Measurements from ENCODE around the gene SDK2. TPM values are rescaled to one million over a fixed set of nuclear protein-coding genes. Genes with fewer than 3 reads are reported as not detected.

SDK2 gene
- polyA plus RNA-seq, 3 donors, result 0.01 TPM; not detected in 2

DNA sequence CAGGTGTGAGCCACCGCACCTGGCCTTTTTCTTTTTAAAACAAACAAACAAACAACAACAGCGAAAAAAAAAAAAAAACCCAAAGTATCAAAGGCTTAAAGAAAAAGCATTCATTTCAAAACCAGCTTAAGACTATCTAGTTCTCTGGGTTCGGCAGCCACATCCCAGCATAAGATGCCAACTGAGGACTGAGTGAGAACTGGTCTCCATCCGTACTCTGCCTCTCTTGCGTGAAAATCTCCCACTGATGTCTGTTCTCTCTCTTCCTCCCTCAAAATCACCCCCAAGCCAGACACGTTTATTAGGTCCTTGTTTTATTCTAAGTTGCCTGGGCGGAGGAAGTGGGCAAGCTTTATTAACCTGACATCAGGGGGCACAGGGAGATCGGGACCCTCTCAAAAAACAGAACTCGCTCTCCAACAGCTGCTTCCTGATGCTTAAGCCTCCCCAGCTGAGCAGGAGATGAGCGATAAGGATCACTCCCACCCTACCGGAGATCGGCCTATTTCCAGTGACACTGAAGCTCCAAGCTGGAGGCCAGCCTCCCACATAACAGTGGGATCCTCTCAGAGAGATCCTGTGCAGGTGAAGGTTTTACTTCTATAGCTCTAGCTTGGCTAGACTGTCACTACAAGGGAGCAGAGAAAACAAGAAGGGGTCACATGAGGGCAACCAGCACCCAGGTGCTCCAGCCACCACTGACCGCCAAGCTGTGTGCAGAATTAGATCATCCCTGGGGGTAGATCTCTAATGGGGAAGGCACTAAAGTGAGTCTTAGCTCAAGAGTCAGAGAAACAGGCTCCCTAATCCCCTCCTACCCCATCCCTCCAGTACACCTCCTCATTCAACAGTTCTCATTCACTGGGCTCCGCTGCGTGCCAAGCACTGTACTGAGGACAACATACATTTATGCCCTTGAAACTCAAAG is 346.0 kb downstream of the SDK2 start:
- Histone ChIP-seq H3K27ac (ENCODE audit: low read depth in 1 of 2, low read length in 2 of 2) (no peak overlapping the region), H3K4me2 (replicated peaks; ENCODE audit: extremely low read depth, low read length, poor library complexity, severe bottlenecking) (no peak overlapping the region), H3K4me1 (ENCODE audit: control insufficient read depth in 1 of 2, insufficient read depth in 2 of 2, low read length in 2 of 2) (peaks cover 10 to 11% of the 10 kb centered on the region in 2 donors), H4K20me1 (ENCODE audit: insufficient read depth, low read length) (peaks cover 34% of the 10 kb centered on the region), H3K27me3 (ENCODE audit: control insufficient read depth in 2 of 2, insufficient read depth in 2 of 2, low read length in 2 of 2) (no peaks in the 10 kb centered on the region), H3K9ac (ENCODE audit: insufficient read depth, low read length, poor library complexity, severe bottlenecking) (no peak overlapping the region), H3K79me2 (ENCODE audit: insufficient read depth, low read length) (peaks cover 52% of the 10 kb centered on the region), H3K36me3 (replicated peaks in 1 of 2; ENCODE audit: control insufficient read depth in 1 of 2, insufficient read depth in 2 of 2, low read length in 2 of 2) (no peaks in the 10 kb centered on the region), H2AFZ (ENCODE audit: insufficient read depth, low read depth, low read length, poor library complexity, severe bottlenecking) (no peak overlapping the region), H3K9me3 (replicated peaks in 1 of 2; ENCODE audit: control insufficient read depth in 1 of 2, insufficient read depth in 1 of 2, low read length in 2 of 2) (no peaks in the 10 kb centered on the region), H3K4me3 (replicated peaks in 1 of 3; ENCODE audit: low read depth in 2 of 3, low read length in 3 of 3) (no peak overlapping the region)
- Mint-ChIP-seq H3K4me1 (peaks cover 20% of the 10 kb centered on the region), H3K4me3 (no peak overlapping the region), H3K27me3 (ENCODE audit: low read depth in 3 of 3) (peaks cover 2 to 5% (median 4%) of the 10 kb centered on the region in 3 donors), H3K27ac (no peak overlapping the region), H3K36me3 (peaks cover 12 to 14% of the 10 kb centered on the region in 2 donors), H3K9me3 (no peaks in the 10 kb centered on the region)
- intact Hi-C loops (cut with micrococcal nuclease), result no loop called here
- TF ChIP-seq, protein P1, sequence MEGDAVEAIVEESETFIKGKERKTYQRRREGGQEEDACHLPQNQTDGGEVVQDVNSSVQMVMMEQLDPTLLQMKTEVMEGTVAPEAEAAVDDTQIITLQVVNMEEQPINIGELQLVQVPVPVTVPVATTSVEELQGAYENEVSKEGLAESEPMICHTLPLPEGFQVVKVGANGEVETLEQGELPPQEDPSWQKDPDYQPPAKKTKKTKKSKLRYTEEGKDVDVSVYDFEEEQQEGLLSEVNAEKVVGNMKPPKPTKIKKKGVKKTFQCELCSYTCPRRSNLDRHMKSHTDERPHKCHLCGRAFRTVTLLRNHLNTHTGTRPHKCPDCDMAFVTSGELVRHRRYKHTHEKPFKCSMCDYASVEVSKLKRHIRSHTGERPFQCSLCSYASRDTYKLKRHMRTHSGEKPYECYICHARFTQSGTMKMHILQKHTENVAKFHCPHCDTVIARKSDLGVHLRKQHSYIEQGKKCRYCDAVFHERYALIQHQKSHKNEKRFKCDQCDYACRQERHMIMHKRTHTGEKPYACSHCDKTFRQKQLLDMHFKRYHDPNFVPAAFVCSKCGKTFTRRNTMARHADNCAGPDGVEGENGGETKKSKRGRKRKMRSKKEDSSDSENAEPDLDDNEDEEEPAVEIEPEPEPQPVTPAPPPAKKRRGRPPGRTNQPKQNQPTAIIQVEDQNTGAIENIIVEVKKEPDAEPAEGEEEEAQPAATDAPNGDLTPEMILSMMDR (IDR thresholded peaks at IDR 0.05), result no peak
- WGBS (ENCODE audit: insufficient coverage), result 23% methylated on average over 10 of the region's 15 CpGs
- no peak for DNase-seq

DNA sequence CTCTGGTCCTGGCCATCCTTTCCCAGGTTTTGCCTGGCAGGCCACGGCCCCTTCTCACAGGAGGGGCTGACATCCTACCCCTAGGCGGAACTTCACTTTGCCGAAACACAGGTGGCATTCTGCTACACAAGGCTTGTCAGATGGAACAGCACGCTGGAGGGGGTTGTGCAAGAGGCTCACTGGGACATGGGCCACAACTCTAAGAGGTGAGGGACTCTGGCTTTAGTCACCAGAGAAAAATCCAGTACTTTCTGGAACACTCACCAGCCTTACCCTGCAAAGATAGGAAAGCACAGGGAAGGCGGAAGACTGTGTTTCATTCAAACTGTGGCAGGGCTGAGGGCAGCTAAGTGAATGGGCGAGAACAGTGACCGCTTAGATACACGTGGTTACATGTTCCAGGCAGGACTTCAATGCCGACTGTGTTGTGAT is 350.7 kb downstream of the SDK2 start:
- H3K9me3 Mint-ChIP-seq, result no peaks in the 10 kb centered on the region
- 76% methylated on average over 8 of the region's 9 CpGs for WGBS (ENCODE audit: insufficient coverage)
- H3K4me1 ChIP-seq (ENCODE audit: control insufficient read depth in 1 of 2, insufficient read depth in 2 of 2, low read length in 2 of 2), result peaks cover 44 to 52% of the 10 kb centered on the region in 2 donors

More for the DNA sequence above, 350.7 kb downstream of the SDK2 start:
- TF ChIP-seq, protein P1 (IDR thresholded peaks at IDR 0.05), result no peak
- peaks cover 55% of the 10 kb centered on the region for H3K79me2 ChIP-seq (ENCODE audit: insufficient read depth, low read length)
- no peak for DNase-seq
- H3K4me2 ChIP-seq (replicated peaks; ENCODE audit: extremely low read depth, low read length, poor library complexity, severe bottlenecking), result no peak overlapping the region
- no peaks in the 10 kb centered on the region for H3K27me3 ChIP-seq (ENCODE audit: control insufficient read depth in 2 of 2, insufficient read depth in 2 of 2, low read length in 2 of 2)
- no peaks in the 10 kb centered on the region for H3K36me3 ChIP-seq (replicated peaks in 1 of 2; ENCODE audit: control insufficient read depth in 1 of 2, insufficient read depth in 2 of 2, low read length in 2 of 2)
- H3K27ac ChIP-seq (ENCODE audit: low read depth in 1 of 2, low read length in 2 of 2), result no peak overlapping the region
- H3K9me3 ChIP-seq (replicated peaks in 1 of 2; ENCODE audit: control insufficient read depth in 1 of 2, insufficient read depth in 1 of 2, low read length in 2 of 2), result no peaks in the 10 kb centered on the region
- H4K20me1 ChIP-seq (ENCODE audit: insufficient read depth, low read length), result peaks cover 16% of the 10 kb centered on the region
- no peak overlapping the region for H3K4me3 ChIP-seq (replicated peaks in 1 of 3; ENCODE audit: low read depth in 2 of 3, low read length in 3 of 3)
- intact Hi-C loops (cut with micrococcal nuclease), result no loop called here
- Mint-ChIP-seq H3K27me3 (ENCODE audit: low read depth in 3 of 3) (peaks cover 2 to 8% (median 3%) of the 10 kb centered on the region in 3 donors), H3K27ac (peak overlapping the region in 3 of 7 donors; percentile 56 to 73 (median 60)), H3K36me3 (peaks cover 11 to 12% of the 10 kb centered on the region in 2 donors), H3K4me3 (no peak overlapping the region), H3K4me1 (peaks cover 59% of the 10 kb centered on the region)
- no peak overlapping the region for H2AFZ ChIP-seq (ENCODE audit: insufficient read depth, low read depth, low read length, poor library complexity, severe bottlenecking)
- no peak overlapping the region for H3K9ac ChIP-seq (ENCODE audit: insufficient read depth, low read length, poor library complexity, severe bottlenecking)
